ENCODE data around the gene PDE9A. TPM values are rescaled to one million over a fixed set of nuclear protein-coding genes. Genes with fewer than 3 reads are reported as not detected.

The PDE9A gene
- total and polyA plus RNA-seq, 8 donors, result 5.1 to 24.2 (median 21.9) TPM

DNA sequence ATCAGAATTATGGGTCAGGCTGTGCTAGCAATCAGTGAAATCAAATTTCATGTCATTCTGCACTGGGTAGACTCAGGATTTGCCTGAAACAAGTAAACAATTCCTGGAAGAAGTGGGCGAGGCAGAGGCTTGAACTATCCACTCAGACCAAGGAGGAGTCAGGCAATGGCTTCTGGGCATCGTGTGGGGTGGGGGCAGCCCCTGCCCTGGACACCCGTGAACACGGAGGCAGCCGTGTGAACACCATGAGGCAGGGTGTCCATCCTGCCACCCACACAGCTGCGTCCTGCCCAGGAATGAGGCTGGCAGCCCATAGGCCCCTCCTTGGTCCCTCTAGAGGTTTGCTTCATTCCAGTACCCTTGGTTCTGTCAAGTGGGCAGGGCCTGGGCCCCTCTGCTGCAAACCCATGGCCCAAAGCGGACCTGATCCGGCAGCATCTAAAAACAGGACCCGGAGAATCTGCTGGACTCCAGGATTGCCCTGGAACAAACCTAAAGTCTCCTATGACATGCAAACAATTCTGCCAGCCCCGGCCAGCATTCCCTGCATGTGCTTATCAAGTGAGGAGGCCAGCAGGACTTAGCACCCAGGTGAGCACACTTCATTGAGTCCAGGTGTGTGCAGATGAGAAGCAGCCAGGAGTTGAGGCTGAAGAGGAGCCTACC, 69.5 kb downstream of the PDE9A start:
- Histone ChIP-seq H3K9me3 (no peaks in the 10 kb centered on the region), H3K27me3 (no peaks in the 10 kb centered on the region), H3K4me3 (no peak overlapping the region), H3K36me3 (no peaks in the 10 kb centered on the region), H3K4me1 (peaks cover 0 to 32% of the 10 kb centered on the region in 2 donors), H3K27ac (no peak overlapping the region)
- intact Hi-C loops (cut with DNase I), result no loop called here
- TF ChIP-seq, protein P1, sequence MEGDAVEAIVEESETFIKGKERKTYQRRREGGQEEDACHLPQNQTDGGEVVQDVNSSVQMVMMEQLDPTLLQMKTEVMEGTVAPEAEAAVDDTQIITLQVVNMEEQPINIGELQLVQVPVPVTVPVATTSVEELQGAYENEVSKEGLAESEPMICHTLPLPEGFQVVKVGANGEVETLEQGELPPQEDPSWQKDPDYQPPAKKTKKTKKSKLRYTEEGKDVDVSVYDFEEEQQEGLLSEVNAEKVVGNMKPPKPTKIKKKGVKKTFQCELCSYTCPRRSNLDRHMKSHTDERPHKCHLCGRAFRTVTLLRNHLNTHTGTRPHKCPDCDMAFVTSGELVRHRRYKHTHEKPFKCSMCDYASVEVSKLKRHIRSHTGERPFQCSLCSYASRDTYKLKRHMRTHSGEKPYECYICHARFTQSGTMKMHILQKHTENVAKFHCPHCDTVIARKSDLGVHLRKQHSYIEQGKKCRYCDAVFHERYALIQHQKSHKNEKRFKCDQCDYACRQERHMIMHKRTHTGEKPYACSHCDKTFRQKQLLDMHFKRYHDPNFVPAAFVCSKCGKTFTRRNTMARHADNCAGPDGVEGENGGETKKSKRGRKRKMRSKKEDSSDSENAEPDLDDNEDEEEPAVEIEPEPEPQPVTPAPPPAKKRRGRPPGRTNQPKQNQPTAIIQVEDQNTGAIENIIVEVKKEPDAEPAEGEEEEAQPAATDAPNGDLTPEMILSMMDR (IDR thresholded peaks at IDR 0.05), result no peak
- no peak for DNase-seq
- ATAC-seq, result peak; percentile 51

DNA sequence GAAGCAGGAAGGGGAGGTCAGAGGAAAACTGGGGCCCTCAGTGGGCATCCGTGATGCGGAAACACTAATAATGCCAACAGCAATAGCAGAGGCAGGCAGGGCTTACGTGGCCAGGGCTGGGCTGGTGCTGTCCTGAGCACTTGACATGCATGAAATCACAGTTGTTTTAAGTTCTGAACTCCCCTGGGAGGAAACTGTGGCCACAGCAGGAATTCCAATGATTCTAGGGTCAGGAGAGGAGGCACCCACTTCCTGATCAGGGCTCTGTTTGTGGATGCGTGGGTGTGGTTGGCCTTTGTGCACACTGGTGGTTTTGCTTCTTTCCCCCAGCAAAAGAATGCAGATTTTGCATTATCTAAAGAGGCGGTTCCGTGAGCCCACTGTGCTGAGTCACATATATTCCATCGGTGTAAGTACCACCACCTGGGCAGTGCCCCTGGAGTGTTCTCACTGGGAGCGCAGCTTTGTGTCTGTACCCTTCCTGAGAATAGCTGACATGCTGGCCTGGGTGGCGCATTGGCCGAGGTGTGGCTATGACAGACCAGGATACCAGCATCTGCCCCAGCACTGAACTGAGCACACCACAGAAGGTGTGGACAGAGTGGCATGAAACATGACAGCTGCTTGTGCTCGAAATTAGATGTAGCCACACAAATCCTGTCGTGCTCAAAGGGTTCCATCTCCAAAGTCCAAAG, 71.0 kb downstream of the PDE9A start:
- TF ChIP-seq, protein P1 (IDR thresholded peaks at IDR 0.05), result no peak

DNA sequence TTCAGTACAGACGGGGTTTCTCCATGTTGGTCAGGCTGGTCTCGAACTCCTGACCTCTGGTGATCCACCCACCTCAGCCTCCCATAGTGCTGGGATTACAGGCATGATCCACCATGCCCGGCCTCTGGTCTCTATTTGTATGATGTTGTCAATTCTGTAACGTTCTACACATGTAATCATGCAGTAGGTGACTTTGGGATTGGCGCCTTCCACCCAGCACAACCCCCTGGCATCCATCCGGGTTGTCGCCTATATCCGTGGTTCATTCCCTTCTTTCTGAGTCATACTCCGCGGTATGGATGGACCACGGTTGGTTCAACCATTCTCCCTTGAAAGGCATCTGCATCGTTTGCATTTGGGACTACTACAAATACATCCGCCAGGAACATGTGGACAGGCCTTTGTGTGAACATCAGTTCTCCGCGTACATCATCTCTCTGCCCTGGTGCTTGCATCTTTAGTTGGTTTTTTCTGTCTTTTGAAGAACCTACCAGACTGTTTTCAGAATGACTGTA, 72.1 kb downstream of the PDE9A start:
- Histone ChIP-seq H3K27me3 (no peaks in the 10 kb centered on the region), H3K27ac (no peak overlapping the region), H3K4me3 (no peak overlapping the region), H3K4me1 (peaks cover 0 to 32% of the 10 kb centered on the region in 2 donors), H3K9me3 (no peaks in the 10 kb centered on the region), H3K36me3 (no peaks in the 10 kb centered on the region)
- TF ChIP-seq, protein P1 (IDR thresholded peaks at IDR 0.05), result no peak
- intact Hi-C loops (cut with DNase I), result no loop called here
- ATAC-seq (no peak), DNase-seq (no peak)

More for the DNA sequence above, 71.0 kb downstream of the PDE9A start:
- Histone ChIP-seq H3K36me3 (no peaks in the 10 kb centered on the region), H3K9me3 (no peaks in the 10 kb centered on the region), H3K27ac (peak overlapping the region in 1 of 2 donors; percentile 33), H3K4me3 (no peak overlapping the region), H3K27me3 (no peaks in the 10 kb centered on the region), H3K4me1 (peaks cover 0 to 32% of the 10 kb centered on the region in 2 donors)
- ATAC-seq, result peak; percentile 50
- DNase-seq, result no peak
- intact Hi-C loops (cut with DNase I), result no loop called here

DNA sequence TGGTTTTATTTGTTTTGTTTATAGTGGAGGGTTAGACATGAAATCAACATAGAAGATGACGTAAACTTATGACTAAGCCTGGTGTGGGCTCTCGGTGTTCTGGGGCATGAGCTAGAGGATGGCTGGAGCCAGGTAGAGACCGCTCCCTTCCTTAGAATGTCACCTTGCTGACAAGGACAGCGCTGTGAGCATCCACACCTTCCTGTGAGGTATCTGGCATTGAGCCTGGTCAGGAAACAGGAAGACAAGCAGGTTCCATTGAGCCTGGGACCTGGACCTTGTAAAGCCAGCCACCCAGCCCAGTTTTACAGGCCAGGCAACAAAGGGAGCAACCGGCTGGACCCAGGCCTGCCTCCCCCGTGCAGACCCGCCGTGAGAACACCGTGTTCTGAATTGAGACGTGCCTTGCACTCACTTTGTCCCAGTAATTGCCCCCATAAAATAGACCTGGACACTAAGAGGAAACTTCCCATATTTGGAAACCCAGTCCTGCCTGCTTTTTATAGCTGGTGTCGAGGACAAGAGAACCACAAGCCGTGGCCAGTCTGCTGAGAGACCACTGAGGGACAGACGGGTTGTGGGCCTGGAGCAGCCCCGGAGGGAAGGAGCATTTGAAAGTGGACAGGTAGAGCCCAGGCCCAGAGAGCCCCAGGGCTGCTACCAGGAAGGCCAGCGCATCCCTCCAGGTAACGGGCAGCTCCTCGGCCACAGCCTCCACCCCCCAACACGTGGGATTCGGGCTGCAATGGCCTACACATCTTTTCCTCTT, 78.0 kb downstream of the PDE9A start:
- no peak overlapping the region for H3K4me3 ChIP-seq
- H3K4me1 ChIP-seq, result peaks cover 3 to 7% of the 10 kb centered on the region in 2 donors
- intact Hi-C loops (cut with DNase I), result no loop called here
- H3K27me3 ChIP-seq, result no peaks in the 10 kb centered on the region
- no peak overlapping the region for H3K27ac ChIP-seq
- TF ChIP-seq, protein P1 (IDR thresholded peaks at IDR 0.05), result no peak
- no peak for DNase-seq
- no peaks in the 10 kb centered on the region for H3K36me3 ChIP-seq
- no peaks in the 10 kb centered on the region for H3K9me3 ChIP-seq
- peak; percentile 5 for ATAC-seq

DNA sequence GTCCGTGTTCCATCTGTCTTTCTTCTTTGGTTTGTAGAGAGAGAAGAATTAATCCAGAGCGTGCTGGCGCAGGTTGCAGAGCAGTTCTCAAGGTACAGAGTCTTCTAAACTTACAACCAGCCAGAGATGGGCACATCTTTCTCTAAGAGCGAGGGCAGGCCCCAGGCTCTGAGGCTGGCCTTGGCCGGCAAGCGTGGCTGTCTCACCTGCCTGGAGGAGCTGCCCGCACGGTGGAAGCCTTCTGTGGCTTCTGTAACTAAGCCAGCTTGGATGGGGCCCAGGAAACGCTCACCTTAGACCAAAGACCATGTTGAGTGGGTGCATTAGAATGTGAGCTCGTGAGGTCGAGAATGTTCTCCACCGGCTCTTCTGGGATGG, 78.6 kb downstream of the PDE9A start:
- intact Hi-C loops (cut with DNase I), result no loop called here
- H3K27me3 ChIP-seq, result no peaks in the 10 kb centered on the region
- TF ChIP-seq, protein P1 (IDR thresholded peaks at IDR 0.05), result no peak
- H3K4me1 ChIP-seq, result peaks cover 3 to 13% of the 10 kb centered on the region in 2 donors
- H3K36me3 ChIP-seq, result no peaks in the 10 kb centered on the region
- no peaks in the 10 kb centered on the region for H3K9me3 ChIP-seq
- no peak overlapping the region for H3K27ac ChIP-seq
- DNase-seq, result no peak
- peak; percentile 10 for ATAC-seq
- no peak overlapping the region for H3K4me3 ChIP-seq

Measured in left lung (tissue), 10 donors.